GM23338 (cell line): ENCODE measurements around the gene CAPS. TPM values are rescaled to one million over a fixed set of nuclear protein-coding genes. Genes with fewer than 3 reads are reported as not detected.

ENCODE experiments used
- ATAC-seq: fragments of 200-7000 bp; cut with Tn5 transposase; 3 replicates; pipeline ENCODE4 v1.9.1; 2020
- DNase-seq: peaks from one replicate; pipeline ENCODE4 v3.0.0-alpha.2; 2015; ENCODE audit warnings: low spot score
- H2AFZ ChIP-seq: fragments of 200-600 bp; sonication (generic); 2 replicates; pipeline ENCODE4 v1.8.0; 2016; ENCODE audit warnings: antibody characterized with exemption, mild to moderate bottlenecking, moderate library complexity
- H3F3A ChIP-seq: fragments of 200-600 bp; sonication (generic); replicated peaks from 2 replicates; pipeline ENCODE4 v1.8.0; 2017; ENCODE audit warnings: antibody characterized with exemption, mixed run types, low read depth
- H3K27ac ChIP-seq: fragments of 200-600 bp; sonication (generic); 2 replicates; pipeline ENCODE4 v1.6.1; 2016; ENCODE audit warnings: low read depth
- H3K27me3 ChIP-seq: fragments of 200-600 bp; sonication (generic); 2 replicates; pipeline ENCODE4 v1.8.0; 2016; ENCODE audit warnings: mild to moderate bottlenecking, mixed run types, moderate library complexity; ENCODE audit not compliant: insufficient read depth
- H3K36me3 ChIP-seq: fragments of 200-600 bp; sonication (generic); 2 replicates; pipeline ENCODE4 v1.8.0; 2016; ENCODE audit warnings: mild to moderate bottlenecking; ENCODE audit not compliant: insufficient read depth
- H3K4me1 ChIP-seq: fragments of 200-600 bp; sonication (generic); 2 replicates; pipeline ENCODE4 v1.8.0; 2016; ENCODE audit warnings: mild to moderate bottlenecking, moderate library complexity; ENCODE audit not compliant: insufficient read depth
- H3K4me2 ChIP-seq: fragments of 200-600 bp; sonication (generic); 2 replicates; pipeline ENCODE4 v1.7.1; 2017; ENCODE audit warnings: mixed run types
- H3K4me3 ChIP-seq: fragments of 200-600 bp; sonication (generic); 2 replicates; pipeline ENCODE4 v1.6.1; 2016; ENCODE audit warnings: mixed run types
- H3K79me2 ChIP-seq: fragments of 200-600 bp; sonication (generic); replicated peaks from 2 replicates; pipeline ENCODE4 v1.8.0; 2017; ENCODE audit warnings: mild to moderate bottlenecking; ENCODE audit not compliant: insufficient read depth
- H3K9me2 ChIP-seq: fragments of 200-600 bp; sonication (generic); 2 replicates; pipeline ENCODE4 v1.8.0; 2017; ENCODE audit not compliant: insufficient read depth
- H4K20me1 ChIP-seq: fragments of 200-600 bp; sonication (generic); replicated peaks from 2 replicates; pipeline ENCODE4 v1.8.0; 2017; ENCODE audit warnings: mild to moderate bottlenecking; ENCODE audit not compliant: insufficient read depth
- H3K27ac Mint-ChIP-seq: 2 replicates; pipeline ENCODE4 v1.8.0; 2020; ENCODE audit warnings: inconsistent platforms, mild to moderate bottlenecking, moderate library complexity, mixed read lengths
- H3K27me3 Mint-ChIP-seq: 3 replicates; pipeline ENCODE4 v1.8.0; 2022; ENCODE audit warnings: low read depth, mild to moderate bottlenecking, moderate library complexity, mixed read lengths, inconsistent platforms; ENCODE audit not compliant: insufficient read depth, poor library complexity
- H3K36me3 Mint-ChIP-seq: 3 replicates; pipeline ENCODE4 v1.8.0; 2021; ENCODE audit warnings: low read depth, mild to moderate bottlenecking, inconsistent platforms, moderate library complexity, mixed read lengths
- H3K4me1 Mint-ChIP-seq: 3 replicates; pipeline ENCODE4 v1.8.0; 2020; ENCODE audit warnings: mild to moderate bottlenecking, inconsistent platforms, mixed read lengths
- H3K4me3 Mint-ChIP-seq: 3 replicates; pipeline ENCODE4 v1.8.0; 2021; ENCODE audit warnings: moderate library complexity, mild to moderate bottlenecking, inconsistent platforms, mixed read lengths
- H3K9me3 Mint-ChIP-seq: 3 replicates; pipeline ENCODE4 v1.8.0; 2020; ENCODE audit warnings: moderate library complexity, mild to moderate bottlenecking, inconsistent platforms, mixed read lengths
- CREB1 ChIP-seq: fragments of 250-450 bp; sonication (Bioruptor Pico); IDR thresholded peaks from 2 replicates; pipeline ENCODE4 v1.5.0; 2020; ENCODE audit warnings: low read depth, mild to moderate bottlenecking, moderate library complexity
- EZH2 ChIP-seq: fragments of 200-600 bp; sonication (generic); IDR thresholded peaks from one replicate; pipeline ENCODE4 v1.8.0; 2017; ENCODE audit warnings: antibody characterized with exemption, mild to moderate bottlenecking, low read depth; ENCODE audit not compliant: unreplicated experiment
- EZH2phosphoT487 ChIP-seq: fragments of 200-600 bp; sonication (generic); IDR thresholded peaks from one replicate; pipeline ENCODE4 v1.8.1; 2018; ENCODE audit warnings: antibody characterized with exemption; ENCODE audit not compliant: unreplicated experiment
- JUNB ChIP-seq: IDR thresholded peaks from one replicate; pipeline ENCODE4 v1.6.1; 2016; ENCODE audit warnings: antibody characterized with exemption; ENCODE audit not compliant: unreplicated experiment
- NANOG ChIP-seq: IDR thresholded peaks from 2 replicates; pipeline ENCODE4 v1.6.1; 2016; ENCODE audit warnings: antibody characterized with exemption, borderline replicate concordance
- POLR2AphosphoS5 ChIP-seq: IDR thresholded peaks from 2 replicates; pipeline ENCODE4 v1.6.1; 2016; ENCODE audit warnings: antibody characterized with exemption, low read depth
- STAT1 ChIP-seq: IDR thresholded peaks from one replicate; pipeline ENCODE4 v1.6.1; 2016; ENCODE audit warnings: antibody characterized with exemption; ENCODE audit not compliant: unreplicated experiment
- ZNF114 ChIP-seq: fragments of 250-450 bp; sonication (Bioruptor Pico); IDR thresholded peaks from 2 replicates; pipeline ENCODE4 v1.5.0; 2020; ENCODE audit warnings: mild to moderate bottlenecking, moderate library complexity
- ZNF331 ChIP-seq: fragments of 250-450 bp; sonication (Bioruptor Pico); IDR thresholded peaks from 2 replicates; pipeline ENCODE4 v1.5.0; 2020; ENCODE audit warnings: low read depth, mild to moderate bottlenecking, moderate library complexity
- polyA plus RNA-seq: library from polyadenylated mRNA; unstranded; fragments of >200 nt; fragmentation: Nextera tagmentation; extraction: Ambion mirVana; gene quantifications from 2 replicates; pipeline ENCODE4 v1.2.1, GENCODE V29; 2016
- total RNA-seq: library from RNA; depleted of rRNA; stranded (reverse); fragments of >200 nt; shearing (Covaris generic); gene quantifications from 2 replicates; pipeline ENCODE4 v1.2.3, GENCODE V29; 2014
- TF ChIP-seq, protein P1 (sequence below): IDR thresholded peaks from one replicate; pipeline ENCODE4 v1.6.1; 2018; ENCODE audit warnings: antibody characterized with exemption; ENCODE audit not compliant: unreplicated experiment
- TF ChIP-seq, protein P2 (sequence below), 2 experiments: fragments of 200-600 bp in 1 of 2; sonication (generic) in 1 of 2; conservative IDR thresholded peaks; 2 replicates each; pipeline versions ENCODE4 v1.5.1 to v1.6.1; 2016 to 2017; ENCODE audit warnings: antibody characterized with exemption in 2 of 2, low read depth in 2 of 2, mild to moderate bottlenecking in 2 of 2, moderate library complexity in 1 of 2
- TF ChIP-seq, protein P3 (sequence below): IDR thresholded peaks from 2 replicates; pipeline ENCODE4 v1.6.1; 2016; ENCODE audit warnings: antibody characterized with exemption
- TF ChIP-seq, protein P4 (sequence below): fragments of 250-450 bp; sonication (Bioruptor Pico); IDR thresholded peaks from 2 replicates; pipeline ENCODE4 v1.5.0; 2020; ENCODE audit warnings: mild to moderate bottlenecking, moderate library complexity

Gene CAPS
- total and polyA plus RNA-seq, 2 experiments from 2014 or later = 1.5 to 3.2 TPM

DNA sequence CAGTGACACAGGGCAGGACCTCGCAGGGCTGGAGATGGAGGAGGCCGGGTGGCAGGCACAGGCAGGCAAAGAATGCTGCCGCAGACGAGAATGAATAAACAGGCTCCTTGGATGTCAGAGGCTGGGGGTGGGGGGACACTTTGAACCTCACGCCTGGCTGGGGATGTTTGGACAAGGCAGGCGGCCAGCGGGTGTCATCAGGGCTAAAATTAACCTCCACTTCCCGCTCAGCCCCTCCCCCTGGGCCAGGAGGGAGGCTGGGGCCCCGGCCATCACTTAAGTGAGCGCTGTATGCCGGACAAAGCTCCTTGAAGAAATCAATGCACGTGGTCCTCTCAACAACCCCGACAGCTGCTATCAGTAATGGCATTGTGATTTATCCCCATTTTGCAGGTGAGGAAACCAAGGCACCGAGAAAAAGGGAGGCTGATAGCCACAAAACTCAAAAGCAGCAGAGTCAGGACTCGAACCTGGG, 33.4 kb upstream of the CAPS start:
- 0 out of 2 replicates have a peak overlapping the region, but pooled peaks have one; percentile 18 for H2AFZ ChIP-seq
- H3K27me3 ChIP-seq = no peaks in the 10 kb centered on the region
- Mint-ChIP-seq H3K27me3 (peaks cover 5% of the 10 kb centered on the region), H3K36me3 (no peaks in the 10 kb centered on the region), H3K9me3 (no peaks in the 10 kb centered on the region; the same call in 2 of the 3 replicates), H3K4me1 (peaks cover 14% of the 10 kb centered on the region), H3K27ac (no peak overlapping the region), H3K4me3 (no peak overlapping the region)
- H3K36me3 ChIP-seq = no peaks in the 10 kb centered on the region
- no peak overlapping the region for H3K27ac ChIP-seq
- no peaks in the 10 kb centered on the region for H3F3A ChIP-seq
- ATAC-seq = peak; percentile 53
- H3K79me2 ChIP-seq = no peaks in the 10 kb centered on the region
- DNase-seq = peak; percentile 43
- no peaks in the 10 kb centered on the region for H3K9me2 ChIP-seq
- H3K4me3 ChIP-seq = no peak overlapping the region
- H3K4me2 ChIP-seq = peak overlapping the region; percentile 64; the same call in 1 of the 2 replicates
- H3K4me1 ChIP-seq = peaks cover 14% of the 10 kb centered on the region; the same call in 1 of the 2 replicates
- no peak for TF ChIP-seq EZH2phosphoT487
- TF ChIP-seq NANOG = no peak
- no peak for TF ChIP-seq ZNF331 (CRISPR knock-in tag)
- no peak for TF ChIP-seq STAT1
- TF ChIP-seq, protein P1, sequence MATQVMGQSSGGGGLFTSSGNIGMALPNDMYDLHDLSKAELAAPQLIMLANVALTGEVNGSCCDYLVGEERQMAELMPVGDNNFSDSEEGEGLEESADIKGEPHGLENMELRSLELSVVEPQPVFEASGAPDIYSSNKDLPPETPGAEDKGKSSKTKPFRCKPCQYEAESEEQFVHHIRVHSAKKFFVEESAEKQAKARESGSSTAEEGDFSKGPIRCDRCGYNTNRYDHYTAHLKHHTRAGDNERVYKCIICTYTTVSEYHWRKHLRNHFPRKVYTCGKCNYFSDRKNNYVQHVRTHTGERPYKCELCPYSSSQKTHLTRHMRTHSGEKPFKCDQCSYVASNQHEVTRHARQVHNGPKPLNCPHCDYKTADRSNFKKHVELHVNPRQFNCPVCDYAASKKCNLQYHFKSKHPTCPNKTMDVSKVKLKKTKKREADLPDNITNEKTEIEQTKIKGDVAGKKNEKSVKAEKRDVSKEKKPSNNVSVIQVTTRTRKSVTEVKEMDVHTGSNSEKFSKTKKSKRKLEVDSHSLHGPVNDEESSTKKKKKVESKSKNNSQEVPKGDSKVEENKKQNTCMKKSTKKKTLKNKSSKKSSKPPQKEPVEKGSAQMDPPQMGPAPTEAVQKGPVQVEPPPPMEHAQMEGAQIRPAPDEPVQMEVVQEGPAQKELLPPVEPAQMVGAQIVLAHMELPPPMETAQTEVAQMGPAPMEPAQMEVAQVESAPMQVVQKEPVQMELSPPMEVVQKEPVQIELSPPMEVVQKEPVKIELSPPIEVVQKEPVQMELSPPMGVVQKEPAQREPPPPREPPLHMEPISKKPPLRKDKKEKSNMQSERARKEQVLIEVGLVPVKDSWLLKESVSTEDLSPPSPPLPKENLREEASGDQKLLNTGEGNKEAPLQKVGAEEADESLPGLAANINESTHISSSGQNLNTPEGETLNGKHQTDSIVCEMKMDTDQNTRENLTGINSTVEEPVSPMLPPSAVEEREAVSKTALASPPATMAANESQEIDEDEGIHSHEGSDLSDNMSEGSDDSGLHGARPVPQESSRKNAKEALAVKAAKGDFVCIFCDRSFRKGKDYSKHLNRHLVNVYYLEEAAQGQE = no peak
- TF ChIP-seq, protein P2, sequence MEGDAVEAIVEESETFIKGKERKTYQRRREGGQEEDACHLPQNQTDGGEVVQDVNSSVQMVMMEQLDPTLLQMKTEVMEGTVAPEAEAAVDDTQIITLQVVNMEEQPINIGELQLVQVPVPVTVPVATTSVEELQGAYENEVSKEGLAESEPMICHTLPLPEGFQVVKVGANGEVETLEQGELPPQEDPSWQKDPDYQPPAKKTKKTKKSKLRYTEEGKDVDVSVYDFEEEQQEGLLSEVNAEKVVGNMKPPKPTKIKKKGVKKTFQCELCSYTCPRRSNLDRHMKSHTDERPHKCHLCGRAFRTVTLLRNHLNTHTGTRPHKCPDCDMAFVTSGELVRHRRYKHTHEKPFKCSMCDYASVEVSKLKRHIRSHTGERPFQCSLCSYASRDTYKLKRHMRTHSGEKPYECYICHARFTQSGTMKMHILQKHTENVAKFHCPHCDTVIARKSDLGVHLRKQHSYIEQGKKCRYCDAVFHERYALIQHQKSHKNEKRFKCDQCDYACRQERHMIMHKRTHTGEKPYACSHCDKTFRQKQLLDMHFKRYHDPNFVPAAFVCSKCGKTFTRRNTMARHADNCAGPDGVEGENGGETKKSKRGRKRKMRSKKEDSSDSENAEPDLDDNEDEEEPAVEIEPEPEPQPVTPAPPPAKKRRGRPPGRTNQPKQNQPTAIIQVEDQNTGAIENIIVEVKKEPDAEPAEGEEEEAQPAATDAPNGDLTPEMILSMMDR (conservative IDR thresholded peaks at IDR 0.05; ENCODE audit: low read depth in 2 of 2) = no peak
- TF ChIP-seq JUNB = no peak
- TF ChIP-seq, protein P3, sequence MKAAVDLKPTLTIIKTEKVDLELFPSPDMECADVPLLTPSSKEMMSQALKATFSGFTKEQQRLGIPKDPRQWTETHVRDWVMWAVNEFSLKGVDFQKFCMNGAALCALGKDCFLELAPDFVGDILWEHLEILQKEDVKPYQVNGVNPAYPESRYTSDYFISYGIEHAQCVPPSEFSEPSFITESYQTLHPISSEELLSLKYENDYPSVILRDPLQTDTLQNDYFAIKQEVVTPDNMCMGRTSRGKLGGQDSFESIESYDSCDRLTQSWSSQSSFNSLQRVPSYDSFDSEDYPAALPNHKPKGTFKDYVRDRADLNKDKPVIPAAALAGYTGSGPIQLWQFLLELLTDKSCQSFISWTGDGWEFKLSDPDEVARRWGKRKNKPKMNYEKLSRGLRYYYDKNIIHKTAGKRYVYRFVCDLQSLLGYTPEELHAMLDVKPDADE = no peak
- TF ChIP-seq POLR2AphosphoS5 = no peak
- TF ChIP-seq EZH2 = no peak
- no peak for TF ChIP-seq ZNF114 (CRISPR knock-in tag)
- TF ChIP-seq, protein P4, sequence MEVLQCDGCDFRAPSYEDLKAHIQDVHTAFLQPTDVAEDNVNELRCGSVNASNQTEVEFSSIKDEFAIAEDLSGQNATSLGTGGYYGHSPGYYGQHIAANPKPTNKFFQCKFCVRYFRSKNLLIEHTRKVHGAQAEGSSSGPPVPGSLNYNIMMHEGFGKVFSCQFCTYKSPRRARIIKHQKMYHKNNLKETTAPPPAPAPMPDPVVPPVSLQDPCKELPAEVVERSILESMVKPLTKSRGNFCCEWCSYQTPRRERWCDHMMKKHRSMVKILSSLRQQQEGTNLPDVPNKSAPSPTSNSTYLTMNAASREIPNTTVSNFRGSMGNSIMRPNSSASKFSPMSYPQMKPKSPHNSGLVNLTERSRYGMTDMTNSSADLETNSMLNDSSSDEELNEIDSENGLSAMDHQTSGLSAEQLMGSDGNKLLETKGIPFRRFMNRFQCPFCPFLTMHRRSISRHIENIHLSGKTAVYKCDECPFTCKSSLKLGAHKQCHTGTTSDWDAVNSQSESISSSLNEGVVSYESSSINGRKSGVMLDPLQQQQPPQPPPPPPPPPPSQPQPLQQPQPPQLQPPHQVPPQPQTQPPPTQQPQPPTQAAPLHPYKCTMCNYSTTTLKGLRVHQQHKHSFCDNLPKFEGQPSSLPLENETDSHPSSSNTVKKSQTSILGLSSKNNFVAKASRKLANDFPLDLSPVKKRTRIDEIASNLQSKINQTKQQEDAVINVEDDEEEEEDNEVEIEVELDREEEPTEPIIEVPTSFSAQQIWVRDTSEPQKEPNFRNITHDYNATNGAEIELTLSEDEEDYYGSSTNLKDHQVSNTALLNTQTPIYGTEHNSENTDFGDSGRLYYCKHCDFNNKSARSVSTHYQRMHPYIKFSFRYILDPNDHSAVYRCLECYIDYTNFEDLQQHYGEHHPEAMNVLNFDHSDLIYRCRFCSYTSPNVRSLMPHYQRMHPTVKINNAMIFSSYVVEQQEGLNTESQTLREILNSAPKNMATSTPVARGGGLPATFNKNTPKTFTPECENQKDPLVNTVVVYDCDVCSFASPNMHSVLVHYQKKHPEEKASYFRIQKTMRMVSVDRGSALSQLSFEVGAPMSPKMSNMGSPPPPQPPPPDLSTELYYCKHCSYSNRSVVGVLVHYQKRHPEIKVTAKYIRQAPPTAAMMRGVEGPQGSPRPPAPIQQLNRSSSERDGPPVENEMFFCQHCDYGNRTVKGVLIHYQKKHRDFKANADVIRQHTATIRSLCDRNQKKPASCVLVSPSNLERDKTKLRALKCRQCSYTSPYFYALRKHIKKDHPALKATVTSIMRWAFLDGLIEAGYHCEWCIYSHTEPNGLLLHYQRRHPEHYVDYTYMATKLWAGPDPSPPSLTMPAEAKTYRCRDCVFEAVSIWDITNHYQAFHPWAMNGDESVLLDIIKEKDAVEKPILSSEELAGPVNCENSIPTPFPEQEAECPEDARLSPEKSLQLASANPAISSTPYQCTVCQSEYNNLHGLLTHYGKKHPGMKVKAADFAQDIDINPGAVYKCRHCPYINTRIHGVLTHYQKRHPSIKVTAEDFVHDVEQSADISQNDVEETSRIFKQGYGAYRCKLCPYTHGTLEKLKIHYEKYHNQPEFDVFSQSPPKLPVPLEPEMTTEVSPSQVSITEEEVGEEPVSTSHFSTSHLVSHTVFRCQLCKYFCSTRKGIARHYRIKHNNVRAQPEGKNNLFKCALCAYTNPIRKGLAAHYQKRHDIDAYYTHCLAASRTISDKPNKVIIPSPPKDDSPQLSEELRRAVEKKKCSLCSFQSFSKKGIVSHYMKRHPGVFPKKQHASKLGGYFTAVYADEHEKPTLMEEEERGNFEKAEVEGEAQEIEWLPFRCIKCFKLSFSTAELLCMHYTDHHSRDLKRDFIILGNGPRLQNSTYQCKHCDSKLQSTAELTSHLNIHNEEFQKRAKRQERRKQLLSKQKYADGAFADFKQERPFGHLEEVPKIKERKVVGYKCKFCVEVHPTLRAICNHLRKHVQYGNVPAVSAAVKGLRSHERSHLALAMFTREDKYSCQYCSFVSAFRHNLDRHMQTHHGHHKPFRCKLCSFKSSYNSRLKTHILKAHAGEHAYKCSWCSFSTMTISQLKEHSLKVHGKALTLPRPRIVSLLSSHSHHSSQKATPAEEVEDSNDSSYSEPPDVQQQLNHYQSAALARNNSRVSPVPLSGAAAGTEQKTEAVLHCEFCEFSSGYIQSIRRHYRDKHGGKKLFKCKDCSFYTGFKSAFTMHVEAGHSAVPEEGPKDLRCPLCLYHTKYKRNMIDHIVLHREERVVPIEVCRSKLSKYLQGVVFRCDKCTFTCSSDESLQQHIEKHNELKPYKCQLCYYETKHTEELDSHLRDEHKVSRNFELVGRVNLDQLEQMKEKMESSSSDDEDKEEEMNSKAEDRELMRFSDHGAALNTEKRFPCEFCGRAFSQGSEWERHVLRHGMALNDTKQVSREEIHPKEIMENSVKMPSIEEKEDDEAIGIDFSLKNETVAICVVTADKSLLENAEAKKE = no peak
- TF ChIP-seq CREB1 (CRISPR knock-in tag) = no peak
- no peaks in the 10 kb centered on the region for H4K20me1 ChIP-seq
